GM18868 (cell line): Measurements from ENCODE around the gene ZNF273.

Source experiments
- ATAC-seq: cut with Tn5 transposase; IDR thresholded peaks from one replicate; pipeline ENCODE4 v1.9.1; 2021; ENCODE audit warnings: mild to moderate bottlenecking, moderate library complexity; ENCODE audit not compliant: unreplicated experiment

ZNF273 gene

DNA sequence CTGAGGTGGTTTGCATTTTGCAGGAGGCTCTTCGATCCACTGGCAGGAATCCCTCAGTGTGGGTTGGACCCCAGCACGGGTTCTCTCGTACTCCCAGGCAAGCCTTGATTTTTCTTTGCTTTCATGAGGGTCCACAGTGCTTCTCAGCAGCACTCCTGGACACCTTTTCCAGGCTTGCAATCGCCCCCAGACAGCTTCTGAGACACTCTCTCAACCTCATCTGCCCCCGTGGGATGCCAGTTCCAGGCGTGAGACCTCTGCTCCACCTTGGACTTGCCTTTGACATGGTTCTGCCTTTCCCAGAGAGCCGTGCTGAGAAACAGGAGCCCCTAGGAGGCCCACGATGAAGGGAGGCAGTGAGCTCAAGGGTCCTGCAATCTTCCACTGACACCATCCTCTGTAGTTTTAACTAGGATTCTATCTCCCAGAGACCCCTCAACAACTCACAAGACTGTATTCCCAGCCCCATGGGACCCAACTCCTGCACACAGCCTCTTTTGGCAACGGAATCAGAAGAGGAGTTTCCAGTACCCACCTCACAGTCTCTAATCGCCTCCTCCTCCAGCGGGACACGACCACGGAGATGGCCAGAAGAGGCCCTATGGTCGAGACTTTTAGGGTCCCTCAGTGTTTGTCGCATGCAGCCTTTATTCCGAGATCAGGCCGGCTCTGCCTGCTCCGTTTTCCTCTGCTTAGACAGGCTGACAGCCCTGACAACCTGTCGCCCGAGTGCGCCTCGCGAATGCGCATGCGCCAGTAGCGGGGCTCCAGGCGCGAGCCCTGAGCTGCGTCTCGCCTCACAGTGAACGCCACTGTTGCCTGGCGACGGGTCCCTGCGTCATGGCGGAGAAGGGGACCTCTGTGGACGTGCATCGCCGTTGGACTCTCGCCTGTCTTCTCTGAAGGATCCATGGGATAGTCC, 26.0 kb upstream of the ZNF273 start:
- no peak for ATAC-seq

DNA sequence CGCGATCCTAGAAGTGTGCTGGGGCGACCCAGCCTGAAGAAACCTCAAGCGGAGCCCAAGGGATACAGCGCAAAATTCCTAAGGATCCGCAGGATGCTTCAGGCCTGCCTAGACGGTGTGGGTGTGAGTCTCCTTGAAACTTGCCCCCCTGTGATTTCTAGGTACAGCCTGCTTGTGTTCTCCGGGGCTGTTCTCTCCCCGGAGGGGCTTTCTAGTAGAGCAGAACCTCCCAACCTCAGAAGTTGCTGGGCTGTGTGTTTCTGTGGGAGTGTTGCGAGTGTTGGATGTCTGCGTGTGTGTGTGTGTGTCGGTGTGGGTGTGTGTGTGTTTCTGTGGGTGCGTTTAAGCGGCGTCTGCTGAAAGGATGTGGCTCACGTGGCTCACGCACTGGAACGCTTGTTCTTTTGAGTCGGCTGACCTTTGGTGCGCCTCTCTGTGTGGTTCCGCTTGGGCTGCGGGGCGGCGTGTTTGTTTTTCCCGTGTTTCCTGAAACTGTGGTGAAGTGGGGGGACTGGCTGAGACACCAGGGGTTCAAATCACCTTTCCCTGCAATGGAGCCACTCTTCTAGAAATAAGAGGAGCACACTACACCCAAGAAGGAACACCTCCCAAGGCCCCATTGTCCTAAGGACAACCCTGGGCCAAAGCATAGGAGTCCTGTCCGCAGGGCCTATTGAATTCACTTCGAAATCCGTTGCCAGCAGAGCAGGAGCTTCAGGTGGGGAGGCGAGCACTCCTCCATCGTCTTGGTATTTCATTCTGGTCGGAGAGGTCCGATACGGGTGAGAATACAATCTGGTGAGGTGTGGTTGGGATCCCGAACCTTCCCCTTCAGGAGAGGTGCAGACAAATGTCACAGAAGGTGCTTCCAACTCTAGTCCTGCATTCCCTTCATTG, 25.1 kb upstream of the ZNF273 start:
- no peak for ATAC-seq

DNA sequence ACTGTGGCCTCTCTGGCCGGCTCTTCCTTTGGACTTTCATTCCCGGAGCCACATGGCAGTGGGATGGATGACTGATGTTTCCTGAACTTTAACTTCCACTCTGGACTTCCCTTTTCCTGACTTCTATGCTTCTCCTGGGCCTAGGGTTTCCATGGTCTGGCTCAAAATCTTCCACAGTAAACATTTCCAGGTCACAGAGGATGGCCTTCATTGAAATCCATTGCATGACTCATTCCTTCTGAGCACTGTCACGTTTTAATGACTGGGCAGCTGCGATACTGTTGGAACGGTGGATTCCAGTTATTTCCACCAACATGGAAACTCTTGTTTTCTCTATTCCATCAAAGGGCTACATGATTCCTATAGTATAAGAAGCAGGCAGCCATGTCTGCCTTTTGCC, 24.4 kb upstream of the ZNF273 start:
- no peak for ATAC-seq

DNA sequence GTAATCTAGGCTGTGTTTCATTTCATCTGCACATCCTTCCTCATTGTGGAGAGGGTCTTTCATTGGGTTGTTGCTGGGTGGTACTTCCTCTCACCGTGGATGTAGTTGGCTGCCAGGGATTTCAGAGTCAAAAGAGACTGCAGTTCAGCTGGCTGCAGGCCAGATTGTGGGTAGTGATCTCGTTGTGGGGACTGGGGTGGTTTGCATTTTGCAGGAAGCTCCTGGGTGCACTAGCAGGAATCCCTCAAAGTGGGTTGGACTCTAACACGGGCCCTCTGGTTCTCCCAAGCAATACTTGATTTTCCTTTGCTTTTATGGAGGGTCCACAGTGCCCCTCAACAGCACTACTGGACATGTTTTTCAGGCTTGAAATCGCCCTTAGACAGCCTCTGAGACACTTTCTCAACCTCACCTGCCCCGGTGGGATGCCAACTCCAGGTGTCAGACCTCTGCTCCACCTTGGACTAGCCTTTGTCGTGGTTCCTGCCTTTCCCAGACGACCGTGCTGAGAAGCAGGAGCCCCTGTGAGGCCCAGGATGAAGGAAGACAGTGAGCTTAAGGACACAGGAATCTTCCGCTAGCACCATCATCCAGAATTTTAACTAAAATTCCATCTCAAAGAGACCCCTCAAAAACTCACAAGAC, 23.9 kb upstream of the ZNF273 start:
- ATAC-seq, result no peak

DNA sequence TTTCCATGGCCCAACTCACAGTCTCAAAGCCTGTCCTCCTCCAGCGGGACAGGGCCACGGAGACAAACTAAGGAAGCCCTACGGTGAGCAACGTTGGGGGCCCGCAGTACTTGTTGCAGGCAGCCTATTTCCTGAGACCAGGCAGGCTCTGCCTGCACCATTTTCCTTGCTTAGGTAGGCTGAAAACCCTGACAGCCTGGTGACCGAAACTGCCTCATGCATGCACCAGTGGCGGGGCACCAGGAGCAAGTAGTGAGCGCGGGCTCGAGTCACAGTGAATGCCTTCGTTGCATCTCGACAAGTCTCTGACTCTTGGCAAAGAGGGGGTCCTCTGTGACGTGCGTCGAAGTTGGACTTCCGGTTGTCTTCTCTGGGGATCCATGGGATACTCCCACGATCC, 23.3 kb upstream of the ZNF273 start:
- no peak for ATAC-seq

DNA sequence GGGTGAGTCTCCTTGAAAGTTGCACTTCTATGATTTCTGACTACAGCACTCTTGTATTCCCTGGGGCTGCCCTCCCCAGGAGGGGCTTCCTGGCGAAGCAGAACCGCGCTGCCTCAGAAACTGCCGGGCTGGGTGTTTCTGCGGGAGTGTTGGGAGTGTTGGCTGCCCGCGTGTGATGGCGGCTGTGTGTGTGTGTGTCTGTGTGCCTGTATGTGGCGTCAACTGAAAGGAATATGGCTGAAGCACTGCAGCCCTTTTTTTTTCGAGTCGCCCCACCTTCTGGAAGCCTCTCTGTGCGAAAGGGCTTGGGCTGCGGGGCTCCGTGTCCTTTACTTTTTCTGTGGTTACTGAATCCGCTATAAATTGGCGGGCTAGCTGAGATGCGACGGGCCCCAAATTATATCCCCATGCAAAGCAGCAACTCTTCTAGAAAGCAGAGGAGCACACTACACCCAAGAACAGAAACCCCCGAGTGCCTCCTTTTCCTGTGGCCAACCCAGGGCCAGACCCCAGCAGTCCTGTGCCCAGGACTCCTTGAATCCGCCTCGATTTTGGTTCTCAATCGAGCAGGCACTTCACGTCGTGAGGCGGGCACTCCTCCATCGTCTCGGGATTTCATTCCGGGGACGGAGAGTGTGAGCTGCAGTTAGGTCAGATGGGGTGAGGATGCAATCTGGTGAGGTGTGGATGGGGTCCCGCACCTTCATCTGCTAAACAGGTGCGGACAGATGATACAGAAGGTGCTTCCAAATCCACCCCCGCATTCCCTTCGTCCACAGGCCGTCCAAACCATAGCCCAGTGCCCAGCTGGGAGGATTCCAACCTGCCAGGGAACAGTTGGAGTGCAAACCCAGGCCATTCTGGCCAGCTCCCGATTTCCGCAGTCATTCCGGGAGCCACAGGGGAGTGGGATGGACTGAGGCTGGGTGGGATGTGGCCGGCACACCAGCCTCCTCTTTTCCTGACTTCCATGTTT, 22.5 kb upstream of the ZNF273 start:
- no peak for ATAC-seq

DNA sequence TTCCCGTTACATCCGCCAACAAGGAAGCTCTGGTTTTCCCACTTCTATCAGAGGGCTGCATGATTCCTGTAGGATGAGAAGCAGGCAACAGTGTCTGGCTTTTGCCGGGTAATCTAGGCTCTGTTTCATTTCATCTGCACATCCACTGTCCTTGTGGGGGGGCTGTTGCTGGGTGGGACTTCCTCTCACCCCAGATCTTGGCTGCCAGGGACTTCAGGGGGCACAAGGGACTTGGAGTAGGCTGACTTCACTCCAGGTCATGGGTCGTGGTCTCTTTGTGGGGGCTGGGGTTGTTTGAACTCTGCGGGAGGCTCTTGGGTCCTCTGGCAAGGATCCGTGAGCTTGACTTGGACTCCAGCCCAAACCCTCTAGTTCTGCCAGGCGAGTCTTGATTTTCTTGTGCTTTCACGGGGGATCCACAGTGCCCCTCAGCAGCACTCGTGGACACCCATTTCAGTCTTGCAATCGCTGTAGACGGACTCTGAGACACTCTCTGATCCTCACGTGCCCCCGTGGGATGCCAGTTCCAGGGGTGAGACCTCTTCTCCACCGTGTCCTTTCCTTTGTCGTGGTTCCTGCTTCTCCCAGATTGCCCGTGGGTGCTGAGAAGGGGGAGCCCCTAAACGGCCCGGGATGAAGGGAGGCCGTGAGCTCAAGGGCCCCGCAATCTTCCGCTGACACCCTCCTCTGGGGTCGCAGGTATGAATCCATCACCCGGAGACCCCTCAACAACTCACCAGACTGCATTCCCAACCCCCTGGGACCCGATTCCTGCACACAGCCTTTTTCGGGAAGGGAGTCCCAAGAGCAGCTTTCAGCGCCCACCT, 21.4 kb upstream of the ZNF273 start:
- no peak for ATAC-seq

DNA sequence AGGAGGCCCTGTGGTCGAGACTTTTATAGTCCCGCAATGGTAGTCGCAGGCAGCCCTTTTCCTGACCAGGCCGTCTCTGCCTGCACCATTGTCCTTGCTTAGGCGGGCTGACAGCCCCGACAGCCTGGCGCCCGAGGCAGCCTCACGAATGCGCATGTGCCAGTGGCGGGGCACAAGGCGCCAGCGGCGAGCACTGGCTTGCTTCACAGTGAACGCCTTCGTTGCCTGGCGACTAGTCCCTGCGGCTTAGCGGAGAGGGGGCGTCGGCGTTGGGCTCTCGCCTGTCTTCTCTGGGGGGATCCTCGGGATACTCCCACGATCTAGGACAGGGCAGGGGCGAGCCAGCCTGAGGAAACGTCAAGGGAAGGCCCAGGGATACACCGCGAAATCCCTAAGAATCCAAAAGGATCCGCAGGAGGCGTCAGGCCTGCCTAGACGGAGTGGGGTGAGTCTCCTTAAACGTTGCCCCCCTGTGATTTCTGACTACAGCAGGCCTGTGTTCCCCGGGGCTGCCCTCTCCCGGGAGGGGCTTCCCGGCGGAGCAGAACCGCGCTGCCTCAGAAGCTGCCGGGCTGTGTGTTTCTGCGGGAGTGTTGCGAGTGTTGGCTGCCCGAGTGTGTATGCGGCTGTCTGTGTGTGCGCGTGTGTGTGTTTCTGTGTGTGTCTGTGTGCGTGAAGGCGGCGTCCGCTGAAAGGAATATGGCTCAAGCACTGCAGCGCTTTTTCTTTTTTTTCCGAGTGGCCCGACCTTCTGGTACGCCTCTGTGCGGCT, 20.5 kb upstream of the ZNF273 start:
- ATAC-seq, result peak; percentile 53

DNA sequence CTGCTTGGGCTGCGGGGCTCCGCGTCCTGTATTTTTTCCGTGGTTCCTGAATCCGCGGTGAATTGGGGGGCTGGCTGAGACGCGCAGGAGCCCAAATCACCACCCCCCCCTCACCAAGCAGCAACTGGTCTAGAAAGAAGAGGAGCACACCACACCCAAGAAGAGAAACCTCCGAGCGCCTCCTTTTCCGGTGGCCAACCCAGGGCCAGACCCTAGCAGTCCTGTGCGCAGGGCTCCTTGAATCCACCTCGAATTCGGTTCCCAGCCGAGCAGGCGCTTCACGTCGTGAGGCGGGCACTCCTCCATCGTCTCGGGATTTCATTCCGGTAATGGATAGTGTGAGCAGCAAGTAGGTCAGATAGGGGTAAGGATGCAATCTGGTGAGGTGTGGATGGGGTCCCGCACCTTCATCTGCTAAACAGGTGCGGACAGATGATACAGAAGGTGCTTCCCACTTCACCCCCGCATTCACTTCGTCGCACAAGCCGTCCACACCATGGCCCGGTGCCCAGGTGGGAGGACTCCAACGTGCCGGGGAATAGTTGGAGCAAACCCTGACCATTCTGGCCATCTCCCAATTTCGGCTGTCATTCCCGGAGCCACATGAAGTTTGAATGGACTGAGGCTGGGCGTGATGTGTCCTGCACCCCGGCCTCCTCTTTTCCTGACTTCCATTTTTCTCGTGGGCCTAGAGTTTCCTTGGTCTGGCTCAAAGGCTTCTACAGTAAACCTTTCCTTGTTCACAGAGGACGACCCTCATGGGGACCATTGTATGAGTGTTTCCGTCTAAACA, 19.8 kb upstream of the ZNF273 start:
- peak; percentile 37 for ATAC-seq

DNA sequence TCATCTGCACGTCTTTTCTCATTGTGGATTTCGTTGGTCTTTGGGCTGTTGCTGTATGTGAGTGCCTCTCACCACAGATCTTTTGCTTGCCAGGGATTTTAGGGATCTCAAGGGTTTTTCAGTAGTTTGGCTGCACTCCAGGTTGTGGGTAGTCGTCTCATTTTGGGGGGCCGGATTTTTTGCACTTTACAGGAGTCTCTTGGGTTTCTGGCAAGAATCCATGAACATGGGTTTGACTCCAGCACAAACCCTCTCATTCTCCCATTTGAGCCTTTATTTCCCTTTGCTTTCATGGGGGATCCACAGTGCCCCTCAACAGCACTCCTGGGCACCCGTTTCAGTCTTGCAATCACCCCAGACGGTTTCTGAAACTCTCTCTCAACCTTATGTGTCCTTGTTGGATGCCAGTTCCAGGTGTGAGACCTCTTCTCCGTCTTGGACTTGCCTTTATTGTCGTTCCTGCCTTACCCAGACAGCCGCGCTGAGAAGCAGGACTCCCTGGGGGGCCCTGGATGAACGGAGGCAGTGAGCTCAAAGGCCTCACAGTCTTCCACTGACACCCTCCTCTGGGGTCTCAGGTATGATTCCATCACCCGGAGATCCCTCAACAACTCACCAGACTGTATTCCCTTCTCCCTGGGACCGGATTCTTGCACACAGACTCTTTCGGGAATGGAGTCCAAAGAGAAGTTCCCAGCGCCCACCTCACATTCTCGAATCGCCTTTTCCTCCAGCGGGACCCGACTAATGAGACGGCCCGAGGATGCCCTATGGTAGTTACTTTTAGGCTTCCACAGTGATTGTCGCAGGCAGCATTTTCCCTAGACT, 18.8 kb upstream of the ZNF273 start:
- ATAC-seq, result no peak

DNA sequence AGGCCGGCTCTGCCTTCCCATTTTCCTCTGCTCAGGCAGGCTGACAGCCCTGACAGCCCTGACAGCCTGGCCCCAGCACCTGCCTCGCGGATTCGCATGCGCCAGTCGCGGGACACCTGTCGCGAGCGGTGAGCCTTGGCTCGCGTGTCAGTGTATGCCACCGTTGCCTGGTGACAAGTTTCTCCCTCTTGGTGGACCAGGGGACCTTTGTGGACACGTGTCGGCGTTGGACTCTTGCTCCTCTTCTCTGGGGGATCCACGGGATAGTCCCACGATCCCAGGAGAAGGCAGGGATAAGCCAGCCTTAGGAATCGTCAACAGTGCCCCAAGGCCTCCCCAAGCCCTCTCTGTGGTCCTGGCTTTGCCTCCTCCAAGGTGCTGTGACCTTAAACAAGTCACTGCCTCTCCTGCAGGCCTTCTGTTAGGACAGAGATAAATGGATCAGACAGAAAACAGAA, 18.1 kb upstream of the ZNF273 start:
- no peak for ATAC-seq

DNA sequence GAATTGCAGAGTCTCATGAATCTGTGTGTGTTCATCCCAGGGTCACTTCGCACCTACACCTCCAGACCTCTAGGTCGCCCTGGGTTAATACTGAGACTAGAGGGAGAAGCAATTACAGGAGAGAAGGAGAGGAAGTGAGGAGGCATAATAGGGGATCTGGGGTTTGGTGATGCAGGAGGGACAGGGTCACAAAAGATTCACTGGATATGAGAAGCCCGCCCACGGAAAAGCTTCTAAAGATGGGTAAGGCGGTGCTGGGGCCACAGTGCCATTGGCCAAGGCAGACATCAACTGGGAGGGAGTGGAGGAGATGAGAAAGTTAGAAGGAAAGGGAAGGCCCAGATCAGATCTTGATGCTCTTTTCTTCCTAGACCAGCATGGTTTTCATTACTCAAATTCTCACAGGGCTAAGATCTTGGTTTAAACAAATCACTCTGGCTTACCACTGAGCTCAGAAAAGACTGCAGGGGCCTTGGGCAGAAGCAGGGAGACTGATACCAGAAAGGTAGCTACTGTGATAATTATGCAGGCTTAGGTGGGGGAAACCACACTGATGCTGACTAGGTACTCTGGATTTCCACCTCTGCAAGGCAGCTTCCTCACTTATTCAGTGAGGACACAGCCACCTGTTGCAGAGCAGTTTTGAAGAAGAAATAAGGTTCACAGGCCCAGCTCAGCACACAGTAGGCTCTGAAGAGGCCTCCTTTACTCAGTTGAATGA, 17.4 kb upstream of the ZNF273 start:
- ATAC-seq, result no peak

DNA sequence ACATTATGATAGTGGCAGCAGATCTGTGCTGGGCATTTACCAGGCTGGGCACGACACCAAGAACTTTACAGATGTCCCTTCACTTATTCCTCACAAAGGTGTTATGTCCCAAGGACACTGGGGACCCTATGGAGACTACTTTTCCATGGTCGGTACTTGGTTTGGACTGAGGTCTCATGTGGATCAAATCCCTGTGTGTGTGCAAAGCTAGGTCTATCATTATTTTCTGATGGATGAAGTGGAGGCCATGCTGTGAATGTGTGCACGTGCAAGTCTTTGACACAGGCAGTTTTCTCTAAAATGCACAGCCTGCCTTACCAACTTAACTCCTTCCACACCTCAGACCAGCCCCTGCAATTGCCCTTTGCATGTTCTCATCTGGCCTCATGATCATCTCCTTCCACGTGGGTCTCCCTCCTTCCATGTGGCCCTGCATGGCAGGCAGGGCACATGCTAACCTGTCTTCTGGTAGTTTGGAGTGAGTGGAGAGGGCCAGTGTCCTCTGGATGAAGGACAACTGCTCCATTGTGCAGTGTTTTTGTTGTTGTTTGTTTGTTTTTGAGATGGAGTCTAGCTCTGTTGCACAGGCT, 16.0 kb upstream of the ZNF273 start:
- ATAC-seq, result no peak

DNA sequence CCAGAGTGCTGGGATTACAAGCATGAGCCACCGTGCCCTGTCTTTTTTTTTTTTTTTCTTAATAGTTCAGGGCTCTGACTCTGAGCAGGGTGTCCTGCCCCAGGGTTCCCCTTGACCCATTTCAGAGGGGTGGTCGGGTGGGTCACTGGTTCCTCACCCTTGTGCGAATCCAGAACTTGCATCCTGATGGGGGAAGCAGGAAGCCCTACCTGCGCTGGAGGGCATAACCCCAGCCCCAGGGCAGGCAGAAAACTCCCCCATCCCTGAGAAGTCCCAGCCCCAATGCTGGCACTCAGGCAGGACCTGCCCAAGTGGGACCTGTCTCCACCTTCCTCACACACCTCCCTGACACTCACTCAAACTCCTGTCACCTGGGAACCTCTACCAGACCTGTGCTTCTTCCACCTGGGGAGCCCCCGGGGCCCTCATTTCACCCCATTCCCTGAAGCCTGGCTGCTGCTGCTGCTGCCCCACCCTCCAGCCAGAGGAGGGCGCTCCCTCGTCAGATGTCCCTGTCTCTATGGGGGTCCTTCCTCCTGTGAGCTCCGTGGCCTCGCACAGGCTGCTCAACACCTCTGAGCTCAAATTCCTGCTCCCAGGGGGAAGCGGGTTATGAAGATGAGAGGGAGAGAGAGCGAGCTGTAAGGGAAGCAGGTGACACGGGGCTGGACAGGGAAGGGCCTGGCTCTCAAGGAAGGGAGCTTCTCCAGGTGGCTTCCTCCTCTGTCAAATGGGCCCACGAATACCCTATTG, 15.1 kb upstream of the ZNF273 start:
- no peak for ATAC-seq

DNA sequence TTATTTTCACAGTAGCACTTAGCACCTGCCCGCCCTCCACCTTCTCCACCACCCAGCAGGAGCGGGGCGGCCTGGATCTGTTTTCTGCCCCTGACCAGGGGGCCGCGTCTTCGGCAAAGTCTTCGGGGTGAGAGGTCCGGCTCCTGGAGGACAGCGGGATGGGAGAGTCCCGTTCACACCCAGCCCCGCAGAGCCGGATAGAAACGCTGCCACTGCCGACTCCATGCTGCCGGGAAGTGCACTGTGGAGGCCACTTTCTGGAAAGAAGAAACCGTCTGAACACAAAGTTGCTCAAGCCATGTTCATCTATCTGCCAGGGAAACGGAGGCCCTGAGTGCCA, 14.5 kb upstream of the ZNF273 start:
- no peak for ATAC-seq
